ENCODE results near the gene GDI1. TPM values are rescaled to one million over a fixed set of nuclear protein-coding genes. Genes with fewer than 3 reads are reported as not detected.

GDI1 gene
- total and polyA plus RNA-seq, 2 of the 8 experiments (the other 6 are each of a cell fraction or from before 2014, with no cell fraction given) = 83.1 to 136 TPM

- 89% methylated on average over 3 of the region's 8 CpGs; no CpG with 5 or more reads in 1 of the 2 experiments for WGBS, 2 experiments (ENCODE audit: extremely low coverage in 1 of 2, insufficient coverage in 1 of 2, insufficient read length in 1 of 2, insufficient replicate concordance in 2 of 2, low coverage in 1 of 2, low lambda C conversion rate in 2 of 2, missing lambda C conversion rate in 1 of 2)
- FAIRE-seq = no peak
- no peak for TF ChIP-seq CEBPB (IDR thresholded peaks at IDR 0.05; ENCODE audit: low read depth, low read length)
- no peak for TF ChIP-seq CBX8 (IDR thresholded peaks at IDR 0.05; ENCODE audit: borderline replicate concordance, low read depth, low read length)
- TF ChIP-seq CBX5 (IDR thresholded peaks at IDR 0.05; ENCODE audit: low read depth, low read length) = no peak
- no peak for TF ChIP-seq EP300 (IDR thresholded peaks at IDR 0.05; ENCODE audit: borderline replicate concordance in 1 of 2, low read depth in 2 of 2, low read length in 2 of 2)
- no peak for TF ChIP-seq YY1 (IDR thresholded peaks at IDR 0.05; ENCODE audit: low read depth, low read length)
- no peak for TF ChIP-seq GTF2F1 (IDR thresholded peaks at IDR 0.05; ENCODE audit: borderline replicate concordance, low read depth, low read length)
- TF ChIP-seq SP1 (IDR thresholded peaks at IDR 0.05; ENCODE audit: low read depth, low read length) = no peak
- TF ChIP-seq BCL11A (IDR thresholded peaks at IDR 0.05; ENCODE audit: low read depth in 2 of 2, low read length in 2 of 2) = no peak
- no peak for TF ChIP-seq EGR1 (IDR thresholded peaks at IDR 0.05; ENCODE audit: borderline replicate concordance, low read depth, low read length)
- TF ChIP-seq JUND (IDR thresholded peaks at IDR 0.05; ENCODE audit: low read length) = no peak
- no peak for TF ChIP-seq KDM1A (IDR thresholded peaks at IDR 0.05; ENCODE audit: borderline replicate concordance, low read length)
- TF ChIP-seq TCF12 (IDR thresholded peaks at IDR 0.05; ENCODE audit: low read depth, low read length) = no peak
- TF ChIP-seq E2F6 (IDR thresholded peaks at IDR 0.05) = no peak
- no peak for TF ChIP-seq TEAD4 (IDR thresholded peaks at IDR 0.05; ENCODE audit: low read depth, low read length)
Observed at GRCh38 chrX:154413142-154413541, 23.8 kb upstream of the GDI1 start.

More at GRCh38 chrX:154413142-154413541, 23.8 kb upstream of the GDI1 start:
- H3K14ac ChIP-seq (ENCODE audit: insufficient read length) = no peak overlapping the region
- no peak for DNase-seq (ENCODE audit: low read depth in 1 of 2, low spot score in 2 of 2)
- no peaks in the 10 kb centered on the region for H3K9me3 ChIP-seq (ENCODE audit: insufficient read depth in 2 of 2, low read depth in 1 of 2, low read length in 1 of 2)
- no peak overlapping the region for H3K56ac ChIP-seq (replicated peaks; ENCODE audit: insufficient read length, low read depth, low read length)
- H2AK5ac ChIP-seq (ENCODE audit: low read depth, low read length) = no peak overlapping the region
- H2BK15ac ChIP-seq (ENCODE audit: low read length) = no peak overlapping the region
- H3K36me3 ChIP-seq (ENCODE audit: control insufficient read depth in 2 of 4, insufficient read depth in 4 of 4, low read length in 3 of 4) = peaks cover 0 to 5% (median 0%) of the 10 kb centered on the region in 4 experiments; a peak in 1 of 8 replicates
- H3K4me2 ChIP-seq (ENCODE audit: insufficient read depth in 1 of 2, low read depth in 2 of 2, low read length in 2 of 2) = no peak overlapping the region; a peak in 1 of 4 replicates
- no peak overlapping the region for H2BK12ac ChIP-seq (ENCODE audit: low read depth, low read length)
- H4K91ac ChIP-seq (replicated peaks; ENCODE audit: insufficient read length, low read length) = no peak overlapping the region
- H2BK120ac ChIP-seq (replicated peaks; ENCODE audit: low read depth, low read length) = no peak overlapping the region
- H3K4me1 ChIP-seq (replicated peaks in 1 of 4; ENCODE audit: control insufficient read depth in 3 of 4, insufficient read depth in 4 of 4, low read length in 3 of 4) = peaks cover 2 to 11% (median 3%) of the 10 kb centered on the region in 4 experiments; a peak in 4 of 7 replicates
- H2BK5ac ChIP-seq (ENCODE audit: low read depth, low read length) = no peak overlapping the region
- no peak overlapping the region for H4K5ac ChIP-seq (ENCODE audit: insufficient read length, low read depth, low read length)
- H3K4me3 ChIP-seq (ENCODE audit: extremely low read depth in 1 of 4, insufficient read depth in 2 of 4, low read depth in 3 of 4, low read length in 4 of 4) = no peak overlapping the region
- no peaks in the 10 kb centered on the region for H3K27me3 ChIP-seq (replicated peaks in 1 of 4; ENCODE audit: control insufficient read depth in 3 of 4, extremely low read depth in 1 of 4, insufficient read depth in 3 of 4, low read length in 3 of 4)
- no peaks in the 10 kb centered on the region for H4K20me1 ChIP-seq (replicated peaks in 1 of 2; ENCODE audit: control insufficient read depth in 1 of 2, insufficient read depth in 2 of 2, low read length in 2 of 2)
- no peak overlapping the region for H3K18ac ChIP-seq (ENCODE audit: extremely low read depth, low read length)
- H3K27ac ChIP-seq (ENCODE audit: low read depth, low read length) = no peak overlapping the region
- no peak overlapping the region for H2BK20ac ChIP-seq (ENCODE audit: low read length)
- H3K9ac ChIP-seq (replicated peaks in 1 of 4; ENCODE audit: extremely low read depth in 1 of 4, low read depth in 3 of 4, low read length in 3 of 4) = no peak overlapping the region
- ChIA-PET POLR2A (ENCODE audit: partially characterized antibody) (interaction anchor here (1.0 kb wide), 1 partner anchor 10 kb away, joined by 3 read pairs; no protein-coding TSS in a partner anchor), CTCF (ENCODE audit: partially characterized antibody) (interaction anchor here (0.9 to 1.1 kb wide), 2 partner anchors 19 to 28 kb away, joined by 3 to 4 read pairs; no protein-coding TSS in a partner anchor)
- H2AFZ ChIP-seq (ENCODE audit: low read length) = no peak overlapping the region
- no peak overlapping the region for H3K4ac ChIP-seq (replicated peaks; ENCODE audit: insufficient read length, low read depth, low read length)
- H4K8ac ChIP-seq (ENCODE audit: extremely low read depth, insufficient read depth, low read length) = no peak overlapping the region
- H3K23ac ChIP-seq (ENCODE audit: insufficient read length) = no peak overlapping the region
- no peaks in the 10 kb centered on the region for H3K23me2 ChIP-seq (ENCODE audit: low read depth, low read length)
- no peaks in the 10 kb centered on the region for H3K79me1 ChIP-seq (ENCODE audit: low read depth, low read length)
- no peaks in the 10 kb centered on the region for H3K79me2 ChIP-seq (ENCODE audit: control insufficient read depth in 1 of 2, insufficient read depth in 2 of 2, low read length in 2 of 2)

Measured in H1 (cell line).